HEK293T (cell line): Measurements from ENCODE around the gene ARHGAP27.

Source experiments
- ARNT ChIP-seq: fragments of 450-650 bp; IDR thresholded peaks from 2 replicates; pipeline ENCODE4 v1.6.1; 2017; ENCODE audit warnings: mild to moderate bottlenecking
- CTBP1 ChIP-seq: fragments of 450-650 bp; IDR thresholded peaks from 2 replicates; pipeline ENCODE4 v1.6.1; 2016; ENCODE audit warnings: borderline replicate concordance
- ELF4 ChIP-seq: fragments of 450-650 bp; IDR thresholded peaks from 2 replicates; pipeline ENCODE4 v1.6.1; 2017; ENCODE audit warnings: antibody characterized with exemption
- HDGF ChIP-seq: fragments of 450-650 bp; IDR thresholded peaks from 2 replicates; pipeline ENCODE4 v1.6.1; 2017; ENCODE audit warnings: antibody characterized with exemption, borderline replicate concordance
- L3MBTL2 ChIP-seq: fragments of 450-650 bp; conservative IDR thresholded peaks from 2 replicates; pipeline ENCODE4 v1.6.1; 2016; ENCODE audit warnings: mild to moderate bottlenecking
- NFRKB ChIP-seq: fragments of 450-650 bp; IDR thresholded peaks from 2 replicates; pipeline ENCODE4 v1.6.1; 2016; ENCODE audit warnings: mild to moderate bottlenecking, moderate library complexity
- PKNOX1 ChIP-seq: fragments of 450-650 bp; IDR thresholded peaks from 2 replicates; pipeline ENCODE4 v1.6.1; 2016
- SP1 ChIP-seq: fragments of 450-650 bp; IDR thresholded peaks from 2 replicates; pipeline ENCODE4 v1.6.1; 2017
- SUZ12 ChIP-seq: fragments of 450-650 bp; IDR thresholded peaks from 2 replicates; pipeline ENCODE4 v1.6.1; 2016; ENCODE audit warnings: mild to moderate bottlenecking
- TARDBP ChIP-seq: fragments of 450-650 bp; IDR thresholded peaks from 2 replicates; pipeline ENCODE4 v1.6.1; 2016

- TF ChIP-seq ARNT (no peak), NFRKB (no peak), L3MBTL2 (no peak), TARDBP (no peak), PKNOX1 (no peak), CTBP1 (no peak), SUZ12 (no peak), ELF4 (no peak), HDGF (no peak), SP1 (no peak)
Measured at GRCh38 chr17:45389354-45389753, 43.3 kb downstream of the ARHGAP27 start.
